Measurements from ENCODE around the gene INSL3.

The INSL3 gene

DNA sequence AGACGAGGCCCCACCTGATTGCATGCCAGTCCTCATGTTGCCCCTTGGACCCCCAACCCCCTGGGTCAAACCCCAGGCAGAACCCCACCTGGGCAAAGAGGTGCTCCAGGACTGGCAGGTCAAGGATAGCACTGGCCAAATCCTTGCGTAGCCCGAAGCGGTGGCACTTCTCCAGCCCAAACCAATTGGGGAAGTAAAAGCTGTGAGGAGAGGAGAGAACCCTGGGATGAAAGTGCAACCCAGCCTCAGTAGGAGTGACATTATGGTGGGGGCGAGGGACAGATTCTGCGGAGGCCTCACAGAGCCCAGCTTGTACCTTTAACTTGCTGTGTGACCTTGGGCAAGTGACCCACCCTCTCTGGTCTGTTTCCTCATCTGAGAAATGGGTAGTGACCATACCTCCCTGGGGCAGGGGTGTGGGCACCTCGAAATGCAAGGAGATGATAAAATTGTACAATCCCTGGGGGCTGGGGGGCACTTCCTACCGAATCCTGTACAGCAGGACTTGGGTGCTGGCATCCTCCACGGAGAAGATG, 22.0 kb upstream of the INSL3 start:
- TF ChIP-seq CTCF (IDR thresholded peaks at IDR 0.05; ENCODE audit: low read depth, low read length, missing control alignments) = no peak
- DNase-seq (ENCODE audit: low read depth) = no peak
- no peak overlapping the region for H3K4me3 ChIP-seq (ENCODE audit: low read depth, low read length)

GRCh38 chr19:17842663-17843291, 21.5 kb upstream of the INSL3 start:
- TF ChIP-seq CTCF (IDR thresholded peaks at IDR 0.05; ENCODE audit: low read depth, low read length, missing control alignments) = no peak
- no peak overlapping the region for H3K4me3 ChIP-seq (ENCODE audit: low read depth, low read length)
- no peak for DNase-seq (ENCODE audit: low read depth)

DNA sequence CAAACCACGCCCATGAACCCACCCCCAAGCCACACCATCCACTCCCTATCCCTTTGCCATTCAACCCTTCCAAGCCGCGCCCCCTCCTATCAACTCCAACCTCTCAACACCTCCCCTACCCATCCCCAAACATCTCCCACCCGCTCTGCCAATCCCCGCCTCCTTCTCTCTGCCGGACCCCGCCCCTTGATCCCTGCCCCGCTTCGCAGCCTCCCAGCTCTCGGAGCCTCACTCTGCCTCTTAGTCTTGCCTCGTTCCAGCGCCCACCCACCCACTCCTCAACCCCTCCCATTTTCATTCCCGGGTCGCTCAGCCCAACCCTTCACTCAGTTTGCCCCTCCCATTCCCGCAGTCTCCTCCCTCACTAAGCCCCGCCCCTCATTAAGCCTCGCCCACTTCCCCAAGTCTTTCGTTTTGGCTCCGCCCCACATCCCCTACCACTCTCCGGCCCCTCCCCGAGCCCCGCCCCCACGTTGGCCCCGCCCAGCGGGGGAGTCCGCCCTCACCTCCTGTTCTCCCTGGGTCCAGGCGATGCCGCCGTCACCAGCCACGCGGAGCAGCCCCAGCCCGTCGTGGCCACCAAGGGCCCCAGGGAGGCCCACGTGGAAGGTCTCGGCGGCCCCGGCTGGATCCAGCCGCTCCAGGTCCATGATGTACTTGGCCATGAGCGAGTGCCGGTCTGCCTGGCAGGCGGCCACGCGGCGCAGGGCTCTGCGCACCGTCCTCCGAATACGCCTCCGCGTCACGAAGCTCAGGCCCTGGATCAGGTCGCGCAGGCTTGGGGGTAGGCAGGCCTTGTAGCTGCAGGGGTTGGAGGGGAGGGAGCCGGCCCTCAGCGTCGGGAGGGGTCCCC, 20.7 kb upstream of the INSL3 start:
- TF ChIP-seq CTCF (IDR thresholded peaks at IDR 0.05; ENCODE audit: low read depth, low read length, missing control alignments) = no peak
- DNase-seq (ENCODE audit: low read depth) = no peak
- no peak overlapping the region for H3K4me3 ChIP-seq (ENCODE audit: low read depth, low read length)

DNA sequence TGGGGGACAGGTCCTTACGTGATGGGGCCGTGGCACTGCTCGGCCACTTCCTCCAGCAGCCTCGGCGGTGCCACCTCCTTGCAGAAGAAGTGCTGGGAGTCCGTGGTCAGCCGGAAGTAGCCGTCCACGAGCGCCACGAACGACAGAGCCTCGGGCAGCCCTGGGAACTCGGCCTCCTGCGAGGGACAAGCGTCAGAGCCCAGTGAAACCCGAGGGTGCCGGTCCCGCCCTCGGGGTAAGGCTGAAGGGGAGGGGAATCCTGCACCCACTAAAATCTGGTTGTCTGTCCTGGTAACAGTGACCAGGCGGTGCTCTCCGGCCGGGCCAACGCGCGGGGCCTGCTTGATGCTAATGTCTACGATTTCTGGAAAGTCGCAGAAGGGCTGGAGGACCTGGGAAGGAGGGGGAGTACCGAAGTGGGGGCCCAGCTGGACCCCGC, 20.1 kb upstream of the INSL3 start:
- no peak for DNase-seq (ENCODE audit: low read depth)
- H3K4me3 ChIP-seq (ENCODE audit: low read depth, low read length) = no peak overlapping the region

GRCh38 chr19:17840019-17840418, 18.7 kb upstream of the INSL3 start:
- TF ChIP-seq CTCF (IDR thresholded peaks at IDR 0.05; ENCODE audit: low read depth, low read length, missing control alignments) = no peak
- DNase-seq (ENCODE audit: low read depth) = no peak
- H3K4me3 ChIP-seq (ENCODE audit: low read depth, low read length) = no peak overlapping the region

More for the DNA sequence above, 20.1 kb upstream of the INSL3 start:
- TF ChIP-seq CTCF (IDR thresholded peaks at IDR 0.05; ENCODE audit: low read depth, low read length, missing control alignments) = no peak

DNA sequence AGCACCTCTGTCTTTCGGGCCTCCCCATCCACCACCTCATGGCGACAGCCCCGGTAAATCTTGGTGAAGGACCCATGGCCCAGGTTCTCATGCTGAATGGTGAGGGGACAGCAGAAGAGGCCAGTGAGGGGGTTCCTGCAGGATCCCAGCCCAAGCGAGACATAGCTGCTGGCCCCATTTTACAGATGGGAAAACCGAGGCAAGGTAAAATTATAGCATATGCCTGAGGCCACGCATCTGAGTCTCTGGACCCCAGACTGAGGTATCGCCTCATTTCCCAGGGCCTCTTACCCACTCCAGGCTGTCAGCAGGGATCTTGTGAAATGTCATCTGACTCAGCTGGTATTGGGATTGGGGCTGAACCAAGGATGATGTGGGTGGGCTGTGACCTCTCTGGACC, 16.7 kb upstream of the INSL3 start:
- TF ChIP-seq CTCF (IDR thresholded peaks at IDR 0.05; ENCODE audit: low read depth, low read length, missing control alignments) = no peak
- DNase-seq (ENCODE audit: low read depth) = no peak
- no peak overlapping the region for H3K4me3 ChIP-seq (ENCODE audit: low read depth, low read length)
